NCI-H226 (cell line): Measurements from ENCODE around the gene ACP2.

ENCODE experiments used
- DNase-seq: peaks from one replicate; pipeline ENCODE4 v3.0.0-alpha.2; 2015

The ACP2 gene, protein sequence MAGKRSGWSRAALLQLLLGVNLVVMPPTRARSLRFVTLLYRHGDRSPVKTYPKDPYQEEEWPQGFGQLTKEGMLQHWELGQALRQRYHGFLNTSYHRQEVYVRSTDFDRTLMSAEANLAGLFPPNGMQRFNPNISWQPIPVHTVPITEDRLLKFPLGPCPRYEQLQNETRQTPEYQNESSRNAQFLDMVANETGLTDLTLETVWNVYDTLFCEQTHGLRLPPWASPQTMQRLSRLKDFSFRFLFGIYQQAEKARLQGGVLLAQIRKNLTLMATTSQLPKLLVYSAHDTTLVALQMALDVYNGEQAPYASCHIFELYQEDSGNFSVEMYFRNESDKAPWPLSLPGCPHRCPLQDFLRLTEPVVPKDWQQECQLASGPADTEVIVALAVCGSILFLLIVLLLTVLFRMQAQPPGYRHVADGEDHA

DNA sequence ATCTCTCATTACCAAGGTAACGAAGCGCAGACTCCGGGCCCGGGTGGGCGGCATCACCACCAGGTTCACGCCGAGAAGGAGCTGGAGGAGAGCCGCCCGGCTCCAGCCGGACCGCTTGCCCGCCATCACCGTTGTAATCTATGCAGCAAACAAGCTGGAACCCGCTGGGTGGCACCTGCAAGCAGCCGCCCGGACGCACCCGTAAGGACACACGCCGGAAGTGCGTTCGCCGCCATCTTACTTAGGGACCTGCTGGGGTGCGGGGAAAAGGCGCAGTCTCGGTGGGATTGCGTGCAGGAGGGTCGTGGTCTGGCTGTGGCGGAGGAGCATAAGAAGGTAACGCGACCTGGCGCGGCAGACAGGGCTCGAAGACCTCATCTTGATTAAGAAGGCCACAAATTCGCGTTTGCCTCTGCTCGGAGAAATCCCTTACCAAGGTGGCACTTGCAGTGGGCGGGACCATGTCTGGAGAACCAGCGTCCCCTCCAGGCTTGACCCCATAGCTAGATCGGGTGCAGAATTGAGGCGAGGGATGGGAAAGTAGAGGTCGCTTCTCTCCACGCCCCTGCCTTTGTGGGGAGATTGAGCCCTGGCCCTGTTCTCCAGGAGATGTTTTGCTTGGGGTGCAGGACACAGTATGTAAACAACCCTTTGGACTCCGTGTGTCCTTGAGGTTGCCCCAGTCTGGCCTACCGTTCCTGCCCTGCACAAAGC lies at the start of gene ACP2:
ACP2 (minus strand) TSS at position 151 of the 714 bp plus-strand sequence; CDS start at position 126, 25 bp downstream.
- DNase-seq: peak; percentile 67

DNA sequence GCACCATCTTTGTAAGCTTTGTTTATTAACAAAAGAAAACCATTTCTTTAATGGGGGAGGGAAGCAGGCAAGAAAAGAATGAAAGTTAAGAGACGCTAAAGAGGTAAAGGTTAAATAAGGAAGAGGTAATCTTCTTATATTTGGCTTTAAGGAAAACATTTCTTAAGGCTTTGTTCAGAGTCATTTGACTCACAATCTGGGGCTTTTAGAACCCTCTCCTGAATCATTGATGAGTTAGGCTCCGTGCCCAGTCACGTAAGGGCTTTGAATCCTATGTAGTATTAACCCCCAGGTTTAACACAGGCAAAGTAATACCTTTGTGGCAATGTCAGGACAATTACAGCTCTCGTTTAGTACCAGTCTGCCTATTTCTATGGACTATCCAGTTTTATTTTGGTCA lies 47.4 kb upstream of the ACP2 start:
- DNase-seq: no peak

DNA sequence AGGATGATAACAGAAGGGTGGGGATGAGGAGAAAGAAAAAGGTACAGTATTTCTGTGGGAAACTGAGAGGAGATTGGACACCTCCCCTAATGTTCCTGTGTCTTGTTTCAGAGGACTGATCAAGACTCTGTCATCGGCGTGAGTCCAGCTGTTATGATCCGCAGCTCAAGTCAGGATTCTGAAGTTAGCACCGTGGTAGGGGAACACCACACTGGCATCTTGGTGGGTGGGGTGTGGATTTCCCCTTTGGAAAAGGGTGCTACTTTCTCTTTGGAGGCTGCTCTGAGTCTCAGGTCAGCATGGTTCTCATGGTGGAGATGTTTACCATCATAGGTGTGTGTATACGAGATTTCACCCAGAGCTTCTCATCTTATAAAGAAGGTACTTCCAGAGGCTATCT lies 46.8 kb upstream of the ACP2 start:
- DNase-seq: no peak

DNA sequence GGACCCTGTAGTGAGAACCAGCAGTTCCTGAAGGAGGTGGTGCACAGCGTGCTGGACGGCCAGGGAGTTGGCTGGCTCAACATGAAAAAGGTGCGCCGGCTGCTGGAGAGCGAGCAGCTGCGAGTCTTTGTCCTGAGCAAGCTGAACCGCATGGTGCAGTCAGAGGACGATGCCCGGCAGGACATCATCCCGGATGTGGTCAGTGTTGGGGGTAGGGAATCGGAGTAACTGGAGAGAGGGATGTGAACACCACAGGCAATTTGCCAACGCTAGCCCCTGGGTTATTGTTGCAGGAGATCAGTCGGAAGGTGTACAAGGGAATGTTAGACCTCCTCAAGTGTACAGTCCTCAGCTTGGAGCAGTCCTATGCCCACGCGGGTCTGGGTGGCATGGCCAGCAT lies 41.2 kb upstream of the ACP2 start:
- no peak for DNase-seq

DNA sequence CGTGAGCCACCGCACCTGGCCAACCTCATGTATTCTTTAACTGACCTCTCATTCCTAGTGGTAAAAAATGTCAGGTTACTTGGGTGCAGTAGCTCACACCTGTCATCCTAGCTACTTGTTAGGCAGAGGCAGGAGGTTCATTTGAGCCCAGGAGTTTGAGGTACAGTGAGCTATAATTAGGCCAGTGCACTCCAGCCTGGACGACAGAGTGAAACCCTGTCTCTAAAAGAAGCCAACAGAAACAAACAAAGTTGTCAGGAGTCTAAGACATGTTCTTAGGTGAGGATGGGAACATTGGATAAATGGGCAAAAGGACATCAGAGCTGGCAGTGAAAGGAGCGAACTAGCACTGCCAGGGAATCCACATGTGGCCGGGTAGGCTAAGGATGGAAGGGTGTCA lies 39.5 kb upstream of the ACP2 start:
- DNase-seq: no peak

DNA sequence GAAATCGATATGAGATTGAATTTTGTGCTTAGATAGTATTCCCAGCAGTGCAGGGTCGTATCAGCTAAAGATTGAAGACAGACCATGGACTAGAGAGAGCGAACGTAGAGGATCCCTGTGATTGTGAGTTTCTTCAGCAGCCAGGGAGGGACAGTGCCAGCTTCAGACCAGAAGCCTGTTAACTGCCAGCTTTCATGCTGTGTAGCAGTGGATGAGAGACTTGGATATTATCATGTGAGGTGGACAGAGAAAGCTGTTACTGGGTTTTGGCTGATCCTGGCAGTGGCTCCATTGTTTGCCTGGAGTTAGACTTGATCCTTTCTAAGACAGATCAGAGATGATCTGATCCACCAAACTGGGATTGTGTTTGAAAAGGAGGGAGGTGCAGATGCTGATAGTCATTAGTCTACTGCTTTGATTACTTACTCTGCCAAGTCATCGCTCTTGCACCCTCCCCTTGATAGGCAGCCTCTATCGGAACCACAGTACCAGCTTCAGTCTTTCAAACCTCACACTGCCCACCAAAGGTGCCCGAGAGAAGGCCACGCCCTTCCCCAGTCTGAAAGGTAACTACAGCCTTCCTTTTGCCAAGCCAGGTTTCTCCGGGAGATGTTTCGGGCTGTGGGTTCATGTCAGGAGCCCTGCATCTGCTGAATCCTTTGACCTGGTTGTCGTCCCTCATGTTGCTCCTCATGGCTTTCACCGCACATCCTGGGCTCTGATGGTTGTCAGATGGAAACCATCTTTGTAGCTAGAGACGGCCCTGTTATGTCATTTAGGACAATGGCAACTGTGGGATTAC lies 37.6 kb upstream of the ACP2 start:
- no peak for DNase-seq

DNA sequence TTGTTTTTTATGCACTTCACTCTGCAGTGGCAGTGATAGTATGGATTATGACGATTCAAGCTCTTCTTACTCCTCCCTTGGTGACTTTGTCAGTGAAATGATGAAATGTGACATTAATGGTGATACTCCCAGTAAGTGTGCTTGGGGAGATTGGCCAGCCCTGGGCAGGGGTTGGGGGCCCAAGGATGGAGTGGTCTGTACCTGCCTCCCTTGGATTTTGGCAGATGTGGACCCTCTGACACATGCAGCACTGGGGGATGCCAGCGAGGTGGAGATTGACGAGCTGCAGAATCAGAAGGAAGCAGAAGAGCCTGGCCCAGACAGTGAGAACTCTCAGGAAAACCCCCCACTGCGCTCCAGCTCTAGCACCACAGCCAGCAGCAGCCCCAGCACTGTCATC lies 35.5 kb upstream of the ACP2 start:
- no peak for DNase-seq

DNA sequence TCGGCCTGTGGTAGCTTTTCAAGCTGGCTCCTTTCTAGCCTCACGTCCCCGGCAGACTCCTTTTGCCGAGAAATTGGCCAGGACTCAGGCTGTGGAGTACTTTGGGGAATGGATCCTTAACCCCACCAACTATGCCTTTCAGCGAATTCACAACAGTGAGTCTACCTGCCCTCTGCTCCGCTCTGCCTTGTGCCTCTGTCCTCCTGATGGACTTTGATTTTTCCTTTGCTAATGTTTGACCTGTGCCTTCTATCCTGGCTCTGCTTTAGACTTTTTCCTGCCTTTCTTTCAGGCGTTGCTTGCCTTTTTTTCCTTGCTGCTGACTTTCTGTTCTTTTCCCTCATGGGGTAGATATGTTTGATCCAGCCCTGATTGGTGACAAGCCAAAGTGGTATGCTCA lies 33.8 kb upstream of the ACP2 start:
- DNase-seq: no peak

DNA sequence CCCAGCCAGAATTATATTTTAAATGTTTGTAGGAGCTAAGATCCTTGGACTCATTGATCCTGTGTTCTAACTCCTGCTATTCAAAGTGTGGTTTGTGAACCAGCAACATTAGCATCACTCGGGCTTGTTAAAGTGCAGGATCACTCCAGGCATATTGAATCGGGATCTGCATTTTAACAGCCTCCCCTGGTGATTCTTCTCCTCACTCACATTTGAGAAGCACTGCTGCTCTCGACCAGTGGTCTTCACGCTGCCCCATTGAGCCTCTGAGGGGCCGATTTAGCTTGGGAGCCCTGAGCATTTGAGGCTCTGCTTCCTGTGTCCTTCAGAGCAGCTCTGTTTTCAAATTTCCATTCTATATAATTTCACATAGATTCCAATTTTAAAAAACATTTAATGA lies 32.2 kb upstream of the ACP2 start:
- no peak for DNase-seq

DNA sequence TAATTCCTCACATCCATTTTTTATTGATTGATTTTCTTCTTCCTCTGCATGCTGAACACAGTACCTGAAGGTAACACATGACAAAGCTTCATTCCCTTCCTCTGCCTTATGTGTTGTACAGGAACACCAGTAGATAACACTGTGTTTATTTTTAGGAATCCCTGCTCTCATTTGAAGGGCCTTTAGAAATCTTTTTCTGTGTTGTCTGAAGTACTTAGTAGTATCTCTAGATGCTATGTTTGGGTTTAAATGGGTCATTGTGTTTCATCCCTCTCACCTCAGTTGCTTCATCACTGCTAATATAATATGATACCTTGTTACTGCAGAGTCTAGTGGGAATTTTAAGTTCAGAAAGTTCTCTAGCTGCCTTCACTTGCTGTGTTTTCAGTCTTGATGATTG lies 31.5 kb upstream of the ACP2 start:
- no peak for DNase-seq

DNA sequence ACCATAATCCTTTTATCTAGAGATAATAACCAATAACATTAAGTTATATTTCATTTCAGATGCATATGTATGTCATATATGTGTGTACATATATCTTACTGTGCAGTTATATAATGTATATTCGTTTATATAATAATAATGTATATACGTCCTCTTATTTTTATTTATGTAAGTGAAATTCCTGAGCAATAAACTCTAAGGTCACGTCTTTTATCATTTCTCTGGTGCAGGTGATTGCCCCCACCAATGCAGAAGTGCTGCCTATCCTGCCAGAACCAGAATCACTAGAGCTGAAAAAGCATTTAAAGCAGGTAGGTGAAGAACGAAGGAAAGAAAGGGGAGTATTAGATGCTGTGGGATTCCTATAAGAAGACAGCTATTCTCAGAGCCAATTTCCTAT lies 30.2 kb upstream of the ACP2 start:
- DNase-seq: no peak

DNA sequence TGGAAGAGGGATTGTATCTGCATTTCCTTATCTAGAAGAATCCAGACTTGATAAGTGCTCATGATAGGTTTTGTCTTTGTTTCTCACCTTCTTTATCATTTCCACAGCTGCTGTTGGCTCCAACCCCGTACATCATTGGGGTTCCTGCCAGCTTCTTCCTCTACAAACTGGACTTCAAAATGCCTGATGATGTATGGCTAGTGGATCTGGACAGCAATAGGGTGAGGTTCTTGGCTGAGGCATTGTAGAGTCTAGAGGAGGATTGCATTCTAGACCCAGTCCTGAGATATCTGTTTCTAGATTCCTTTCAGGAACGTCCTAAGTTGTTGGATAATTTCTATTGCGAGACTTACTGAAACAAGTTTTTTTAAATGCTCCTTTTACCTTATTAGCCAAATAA lies 29.4 kb upstream of the ACP2 start:
- no peak for DNase-seq

DNA sequence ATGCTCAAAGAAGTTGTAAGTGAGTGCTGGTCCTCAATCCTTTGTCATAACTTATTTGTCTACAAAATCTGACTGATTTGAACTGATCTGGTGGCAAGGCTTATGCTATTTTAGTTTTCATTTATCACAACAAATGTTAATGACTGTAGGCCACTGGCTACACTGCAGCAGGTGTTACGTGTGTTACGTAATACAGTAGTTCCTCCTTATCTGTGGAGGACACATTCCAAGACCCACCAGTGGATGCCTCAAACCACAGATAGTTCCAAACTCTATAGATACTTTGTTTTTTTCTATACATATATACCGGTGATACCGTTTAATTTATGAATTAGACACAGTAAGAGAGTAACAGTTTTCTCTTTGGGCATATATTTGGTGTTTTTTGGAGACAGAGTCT lies 28.3 kb upstream of the ACP2 start:
- no peak for DNase-seq

DNA sequence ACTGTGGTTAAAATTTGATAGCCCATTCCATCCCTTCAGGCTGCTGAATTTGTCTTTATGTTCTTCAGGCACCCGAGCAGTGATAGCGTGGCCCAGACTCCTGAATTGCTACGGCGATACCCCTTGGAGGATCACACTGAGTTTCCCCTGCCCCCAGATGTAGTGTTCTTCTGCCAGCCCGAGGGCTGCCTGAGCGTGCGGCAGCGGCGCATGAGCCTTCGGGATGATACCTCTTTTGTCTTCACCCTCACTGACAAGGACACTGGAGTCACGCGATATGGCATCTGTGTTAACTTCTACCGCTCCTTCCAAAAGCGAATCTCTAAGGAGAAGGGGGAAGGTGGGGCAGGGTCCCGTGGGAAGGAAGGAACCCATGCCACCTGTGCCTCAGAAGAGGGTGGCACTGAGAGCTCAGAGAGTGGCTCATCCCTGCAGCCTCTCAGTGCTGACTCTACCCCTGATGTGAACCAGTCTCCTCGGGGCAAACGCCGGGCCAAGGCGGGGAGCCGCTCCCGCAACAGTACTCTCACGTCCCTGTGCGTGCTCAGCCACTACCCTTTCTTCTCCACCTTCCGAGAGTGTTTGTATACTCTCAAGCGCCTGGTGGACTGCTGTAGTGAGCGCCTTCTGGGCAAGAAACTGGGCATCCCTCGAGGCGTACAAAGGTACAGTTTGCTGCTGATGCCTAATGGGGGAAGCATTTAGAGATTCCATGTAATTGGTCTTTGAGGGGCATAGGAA lies 26.1 kb upstream of the ACP2 start:
- DNase-seq: no peak

DNA sequence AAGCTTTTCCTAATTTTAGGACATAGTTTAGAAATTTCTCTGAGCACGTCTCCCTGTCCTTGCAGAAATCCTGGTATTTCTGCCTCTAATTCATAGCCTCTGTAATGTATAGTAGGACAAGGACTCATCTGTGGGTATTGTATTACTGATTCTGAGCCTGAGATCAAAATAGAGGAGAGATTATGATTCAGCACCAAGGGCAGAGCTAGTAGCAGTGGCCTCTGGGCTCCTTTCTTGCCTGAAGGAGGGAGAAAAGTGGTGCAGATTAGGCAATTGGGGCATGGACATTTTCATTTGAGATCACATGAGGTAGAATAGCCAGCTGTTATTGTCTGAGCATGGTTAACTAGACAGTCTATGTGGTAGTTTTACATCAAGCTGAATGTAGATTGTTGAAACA lies 24.1 kb upstream of the ACP2 start:
- DNase-seq: peak; percentile 12

DNA sequence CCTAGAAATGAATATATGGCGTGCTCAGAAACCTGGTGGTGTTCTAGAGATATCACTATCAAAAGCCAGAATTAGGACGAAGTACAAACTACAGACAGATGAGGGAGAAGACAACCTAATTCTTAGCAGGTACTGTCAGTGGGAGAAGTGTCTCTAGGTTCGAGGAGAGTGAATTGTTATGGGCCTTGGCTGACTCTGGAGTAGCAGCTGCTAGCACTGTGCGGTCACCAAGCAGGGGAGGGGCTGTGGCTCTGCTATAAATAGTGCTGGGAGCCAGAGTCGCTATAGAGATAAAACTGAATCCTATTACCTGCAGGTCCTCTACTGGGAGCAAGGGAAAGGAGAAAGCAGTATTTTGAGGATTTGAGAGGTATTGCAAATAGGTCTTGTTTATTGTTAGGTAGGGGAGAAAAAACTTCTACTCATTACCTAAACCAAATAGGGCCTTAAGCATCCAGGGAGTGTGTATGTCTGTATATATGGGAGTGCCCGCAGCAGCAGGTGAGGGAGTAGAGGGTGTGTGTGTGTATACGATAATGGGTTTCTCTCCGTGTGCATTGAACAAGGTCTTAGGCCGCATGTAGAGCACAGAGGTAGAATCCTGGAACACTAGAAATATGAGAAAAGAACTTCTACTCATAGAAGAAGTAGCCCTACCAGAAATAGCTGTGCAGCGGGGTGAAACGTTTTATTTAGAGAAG lies 23.5 kb upstream of the ACP2 start:
- DNase-seq: no peak

DNA sequence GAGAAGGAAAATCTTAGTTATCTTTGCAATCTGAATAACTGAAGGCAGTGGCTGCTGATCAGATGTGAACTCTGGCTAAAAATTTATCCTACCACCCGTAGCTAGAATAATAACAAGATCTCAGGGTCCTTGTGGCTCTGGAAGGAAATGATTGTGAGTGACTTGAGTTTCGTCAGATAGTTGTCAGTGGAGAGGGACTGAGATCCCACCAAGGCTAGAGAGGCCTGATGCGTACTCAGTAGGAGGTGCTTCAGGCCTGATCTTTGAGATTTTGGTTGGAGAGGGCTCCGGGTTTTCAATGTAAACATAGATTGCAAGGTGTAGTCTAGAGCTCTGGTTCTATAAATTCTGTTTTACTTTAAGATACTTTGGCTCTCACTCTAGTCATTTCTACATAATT lies 22.7 kb upstream of the ACP2 start:
- no peak for DNase-seq

DNA sequence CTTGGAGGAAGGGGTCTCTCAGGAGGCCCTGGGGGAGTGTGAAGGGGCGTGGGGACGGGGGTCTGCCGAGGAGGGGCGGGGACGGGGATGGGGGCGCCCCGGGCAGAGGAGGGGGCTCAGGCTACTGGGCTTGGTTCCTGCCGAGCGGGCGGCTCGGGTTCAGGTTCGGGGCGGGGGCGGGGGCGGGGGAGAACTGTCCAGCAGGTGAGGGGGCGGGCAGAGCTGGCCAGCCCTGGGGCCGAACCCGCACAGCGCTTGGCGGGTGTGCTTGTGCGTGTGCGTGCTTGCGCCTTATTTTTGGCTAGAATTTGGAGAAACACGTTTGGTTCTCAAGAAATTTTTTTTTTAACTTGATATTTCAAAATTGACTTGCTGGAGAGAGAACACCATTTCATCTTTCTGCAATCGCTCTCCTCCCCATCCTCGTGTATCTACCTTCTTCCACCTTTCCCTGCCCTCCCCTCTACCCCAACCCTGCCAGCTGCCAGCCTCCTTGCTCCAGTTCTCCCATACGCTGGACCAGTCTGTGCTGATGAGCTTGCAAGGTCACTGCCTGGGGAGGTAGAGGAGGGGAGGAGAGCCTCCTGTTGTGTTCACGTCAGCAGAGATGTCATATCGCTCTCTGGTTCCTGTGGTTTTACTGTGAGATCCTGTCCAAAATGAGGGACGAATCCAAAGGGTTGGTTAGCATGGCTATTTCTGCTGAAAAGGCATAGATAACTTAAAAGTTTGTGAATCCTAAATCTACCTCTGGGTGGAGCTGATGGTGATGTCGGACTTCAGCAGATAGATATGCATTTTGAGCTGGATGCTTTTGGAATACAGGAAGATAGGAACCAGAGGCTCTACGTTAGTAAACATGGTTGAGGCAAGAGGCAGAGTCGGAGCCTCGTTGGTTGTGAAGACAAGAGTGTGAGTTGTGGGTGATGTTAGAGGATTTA lies 22.0 kb upstream of the ACP2 start:
- DNase-seq: peak; percentile 22

DNA sequence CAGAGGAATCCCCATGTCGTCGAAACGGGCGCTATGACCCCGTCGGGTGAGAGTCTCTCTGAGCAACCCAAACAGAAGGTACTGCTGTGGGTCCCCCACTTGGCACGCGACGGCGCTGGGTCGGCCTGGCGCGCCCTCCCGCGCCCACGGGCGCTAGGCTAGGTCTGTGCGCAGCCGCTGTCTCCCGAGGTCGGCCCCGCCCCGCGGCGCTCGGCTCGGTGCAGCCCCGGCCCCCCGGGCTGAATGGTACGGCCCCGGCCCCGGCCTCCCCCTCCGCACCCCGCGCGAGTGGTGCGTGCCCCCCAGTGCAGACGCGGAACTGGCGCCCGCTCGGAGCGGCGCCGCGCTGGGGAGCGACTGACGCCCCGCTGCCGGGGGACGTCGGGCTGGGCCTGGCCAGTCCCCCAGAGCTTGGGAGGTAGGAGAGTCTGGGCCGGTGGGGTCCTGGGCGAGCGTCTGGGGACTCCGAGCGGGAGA lies 21.3 kb upstream of the ACP2 start, which contains the start of gene MADD:
MADD (plus strand) TSS at position 305 of the 477 bp plus-strand sequence.
- peak; percentile 83 for DNase-seq

DNA sequence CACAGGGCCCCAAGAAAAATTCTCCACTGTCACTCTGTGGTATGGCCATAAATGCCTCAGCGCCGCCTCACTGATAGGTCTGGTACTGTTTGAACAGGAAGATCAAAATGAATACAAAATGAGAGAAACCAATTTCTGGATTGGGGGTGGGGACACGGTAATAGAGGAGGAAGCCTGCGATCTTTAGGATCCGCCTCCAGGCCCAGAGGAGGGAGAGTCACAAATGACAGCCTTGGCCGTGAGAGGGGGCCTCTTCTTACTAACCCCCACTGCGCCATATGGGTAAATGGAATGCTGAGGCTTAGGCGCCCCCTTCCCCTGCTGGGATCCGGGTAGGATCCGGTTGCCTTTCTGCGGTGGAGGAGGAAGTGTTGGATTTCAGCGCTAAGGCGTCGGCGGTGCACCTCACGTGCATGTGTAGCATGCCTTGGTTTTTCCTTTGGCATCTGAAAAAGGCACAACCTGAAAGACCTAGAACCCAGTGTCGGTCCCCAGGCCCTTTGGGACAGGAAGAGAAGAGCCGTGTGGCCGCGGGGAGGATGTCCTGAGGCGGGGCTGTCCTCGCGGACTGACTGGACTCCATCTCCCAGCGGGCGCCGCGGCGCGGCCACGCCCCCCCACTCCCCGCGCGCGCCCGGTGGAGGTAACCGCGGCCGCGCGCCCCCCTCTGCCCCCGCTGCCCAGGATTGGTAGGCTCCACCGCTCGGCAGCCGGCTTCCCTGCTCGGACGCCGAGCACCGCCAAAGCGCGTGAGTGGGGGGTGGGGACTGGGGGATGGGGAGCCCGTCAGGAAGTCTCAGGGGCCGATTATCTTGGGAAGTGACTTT lies 20.6 kb upstream of the ACP2 start:
- peak; percentile 85 for DNase-seq
